ENCODE results near the gene INTS7.

DNA sequence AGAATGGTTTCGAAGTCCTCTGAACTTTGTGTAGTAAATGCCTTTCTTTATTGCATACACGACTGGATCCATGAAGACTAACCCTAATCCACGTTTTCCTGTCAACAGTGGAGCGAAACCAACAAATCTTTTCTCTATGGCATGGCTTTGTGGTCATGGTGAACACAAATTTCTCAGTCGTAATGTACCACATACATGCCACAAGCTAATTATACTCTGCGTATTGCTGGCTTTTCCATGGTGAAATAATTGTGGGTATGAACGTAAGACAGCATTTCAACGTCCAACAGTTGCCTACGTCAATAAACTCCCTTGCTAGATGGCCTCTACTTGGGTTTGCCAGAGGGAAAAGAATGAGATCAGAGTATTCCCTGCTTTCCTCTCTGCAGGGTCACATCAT, 27.5 kb downstream of the INTS7 start:
- TF ChIP-seq, protein P1, sequence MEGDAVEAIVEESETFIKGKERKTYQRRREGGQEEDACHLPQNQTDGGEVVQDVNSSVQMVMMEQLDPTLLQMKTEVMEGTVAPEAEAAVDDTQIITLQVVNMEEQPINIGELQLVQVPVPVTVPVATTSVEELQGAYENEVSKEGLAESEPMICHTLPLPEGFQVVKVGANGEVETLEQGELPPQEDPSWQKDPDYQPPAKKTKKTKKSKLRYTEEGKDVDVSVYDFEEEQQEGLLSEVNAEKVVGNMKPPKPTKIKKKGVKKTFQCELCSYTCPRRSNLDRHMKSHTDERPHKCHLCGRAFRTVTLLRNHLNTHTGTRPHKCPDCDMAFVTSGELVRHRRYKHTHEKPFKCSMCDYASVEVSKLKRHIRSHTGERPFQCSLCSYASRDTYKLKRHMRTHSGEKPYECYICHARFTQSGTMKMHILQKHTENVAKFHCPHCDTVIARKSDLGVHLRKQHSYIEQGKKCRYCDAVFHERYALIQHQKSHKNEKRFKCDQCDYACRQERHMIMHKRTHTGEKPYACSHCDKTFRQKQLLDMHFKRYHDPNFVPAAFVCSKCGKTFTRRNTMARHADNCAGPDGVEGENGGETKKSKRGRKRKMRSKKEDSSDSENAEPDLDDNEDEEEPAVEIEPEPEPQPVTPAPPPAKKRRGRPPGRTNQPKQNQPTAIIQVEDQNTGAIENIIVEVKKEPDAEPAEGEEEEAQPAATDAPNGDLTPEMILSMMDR (IDR thresholded peaks at IDR 0.05) = no peak
- no peak for TF ChIP-seq POLR2A (IDR thresholded peaks at IDR 0.05)
